Measurements from ENCODE around the gene SHKBP1.

Gene SHKBP1

GRCh38 chr19:40601134-40601974 is 24.7 kb downstream of the SHKBP1 start, which contains the start of gene LTBP4:
LTBP4 (plus strand) TSS chr19:40601369; CDS start chr19:40601388, 19 bp downstream.
- peak; percentile 36 to 54 for DNase-seq

GRCh38 chr19:40603071-40603388 is 26.4 kb downstream of the SHKBP1 start:
- DNase-seq: no peak

- DNase-seq: peak; percentile 98 to 99
Observed at GRCh38 chr19:40603389-40604170, 26.9 kb downstream of the SHKBP1 start.

GRCh38 chr19:40604171-40604646 is 27.5 kb downstream of the SHKBP1 start:
- no peak for DNase-seq

- DNase-seq: no peak
Observed at GRCh38 chr19:40604647-40605215, 28.1 kb downstream of the SHKBP1 start.

GRCh38 chr19:40605216-40605971 is 28.7 kb downstream of the SHKBP1 start:
- peak; percentile 87 to 90 for DNase-seq

GRCh38 chr19:40607311-40608239 is 30.9 kb downstream of the SHKBP1 start:
- DNase-seq: no peak

- DNase-seq: no peak
Observed at GRCh38 chr19:40608240-40608621, 31.6 kb downstream of the SHKBP1 start.

DNA sequence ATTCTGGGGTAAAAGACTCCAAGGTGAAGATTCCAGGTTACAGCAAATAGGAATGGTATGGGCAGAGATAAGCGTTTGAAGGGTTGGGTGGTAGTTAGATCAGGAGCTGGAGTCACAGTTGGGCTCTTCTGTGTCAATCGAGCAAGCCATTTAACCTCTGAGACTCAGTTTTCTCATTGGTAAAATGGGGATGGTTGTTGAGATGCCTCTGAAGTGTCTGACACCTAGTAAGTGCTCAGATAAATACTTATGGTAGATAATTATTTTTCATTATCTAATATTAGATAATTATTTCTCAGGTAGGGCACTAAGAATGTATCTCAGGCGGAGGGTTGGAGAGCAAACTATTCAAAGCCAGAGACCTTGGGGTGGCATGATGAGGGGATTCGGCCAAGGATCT is 32.3 kb downstream of the SHKBP1 start:
- DNase-seq: no peak

GRCh38 chr19:40609561-40610395 is 33.1 kb downstream of the SHKBP1 start:
- peak; percentile 87 to 88 for DNase-seq

DNA sequence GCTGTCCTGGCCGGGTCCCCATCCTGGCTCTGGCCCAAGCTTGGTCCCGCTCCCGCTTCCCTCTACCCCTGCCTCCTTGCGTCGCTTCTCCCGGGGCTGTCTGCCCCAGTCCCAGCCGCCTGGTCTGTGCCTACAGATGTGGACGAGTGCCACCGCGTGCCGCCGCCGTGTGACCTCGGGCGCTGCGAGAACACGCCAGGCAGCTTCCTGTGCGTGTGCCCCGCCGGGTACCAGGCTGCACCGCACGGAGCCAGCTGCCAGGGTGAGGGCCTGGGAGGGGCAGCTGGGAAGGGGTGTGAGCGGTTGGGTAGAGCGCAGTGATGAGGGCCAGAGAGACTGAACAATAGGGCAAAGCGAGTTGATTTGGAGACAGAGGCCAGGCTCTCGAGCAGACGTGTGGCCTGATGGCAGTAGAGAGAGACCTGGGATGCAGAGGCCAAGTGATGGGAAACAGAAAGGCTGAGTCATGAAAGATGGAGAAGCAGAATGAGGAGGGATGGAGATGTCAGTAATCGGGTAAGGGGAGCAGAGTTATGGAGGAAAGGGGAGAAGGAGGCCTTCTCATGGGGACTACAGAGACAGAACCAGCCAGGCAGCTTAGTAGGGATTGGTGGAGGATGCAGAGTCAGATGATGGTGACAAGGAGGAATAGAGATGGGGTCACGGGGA is 33.9 kb downstream of the SHKBP1 start:
- peak; percentile 74 to 78 for DNase-seq

- DNase-seq: no peak
Observed at GRCh38 chr19:40611096-40611495, 34.4 kb downstream of the SHKBP1 start.

DNA sequence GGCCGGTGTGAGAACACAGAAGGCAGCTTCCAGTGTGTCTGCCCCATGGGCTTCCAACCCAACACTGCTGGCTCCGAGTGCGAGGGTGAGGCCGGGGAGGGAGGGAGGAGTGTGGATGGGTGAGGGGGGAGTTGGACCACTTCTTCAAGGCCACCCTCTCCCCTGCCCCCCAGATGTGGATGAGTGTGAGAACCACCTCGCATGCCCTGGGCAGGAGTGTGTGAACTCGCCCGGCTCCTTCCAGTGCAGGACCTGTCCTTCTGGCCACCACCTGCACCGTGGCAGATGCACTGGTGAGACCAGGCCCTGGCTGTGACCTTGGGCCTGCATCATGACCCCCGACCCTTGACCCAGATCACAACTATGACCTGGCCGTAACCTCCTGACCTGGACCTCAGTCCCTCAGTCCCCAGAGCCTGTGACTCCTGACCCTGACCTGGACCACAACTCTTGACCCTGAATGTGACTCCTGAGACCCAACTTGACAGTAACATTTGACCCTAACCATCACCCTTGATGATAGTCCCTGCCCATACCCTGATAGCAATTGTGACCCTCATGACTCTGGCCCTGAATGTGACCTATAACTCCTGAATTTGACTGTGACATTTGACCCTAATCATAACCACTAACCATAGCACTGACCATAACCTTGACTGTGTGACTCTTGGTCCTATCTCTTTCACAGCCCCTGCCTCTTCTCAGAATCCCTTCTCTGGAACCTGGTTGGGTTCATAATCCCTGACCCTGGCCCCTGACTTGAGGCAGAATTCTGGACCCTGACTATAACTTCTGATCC is 35.4 kb downstream of the SHKBP1 start:
- DNase-seq: no peak

- peak; percentile 74 to 76 for DNase-seq
Observed at GRCh38 chr19:40612831-40613689, 36.4 kb downstream of the SHKBP1 start.

DNA sequence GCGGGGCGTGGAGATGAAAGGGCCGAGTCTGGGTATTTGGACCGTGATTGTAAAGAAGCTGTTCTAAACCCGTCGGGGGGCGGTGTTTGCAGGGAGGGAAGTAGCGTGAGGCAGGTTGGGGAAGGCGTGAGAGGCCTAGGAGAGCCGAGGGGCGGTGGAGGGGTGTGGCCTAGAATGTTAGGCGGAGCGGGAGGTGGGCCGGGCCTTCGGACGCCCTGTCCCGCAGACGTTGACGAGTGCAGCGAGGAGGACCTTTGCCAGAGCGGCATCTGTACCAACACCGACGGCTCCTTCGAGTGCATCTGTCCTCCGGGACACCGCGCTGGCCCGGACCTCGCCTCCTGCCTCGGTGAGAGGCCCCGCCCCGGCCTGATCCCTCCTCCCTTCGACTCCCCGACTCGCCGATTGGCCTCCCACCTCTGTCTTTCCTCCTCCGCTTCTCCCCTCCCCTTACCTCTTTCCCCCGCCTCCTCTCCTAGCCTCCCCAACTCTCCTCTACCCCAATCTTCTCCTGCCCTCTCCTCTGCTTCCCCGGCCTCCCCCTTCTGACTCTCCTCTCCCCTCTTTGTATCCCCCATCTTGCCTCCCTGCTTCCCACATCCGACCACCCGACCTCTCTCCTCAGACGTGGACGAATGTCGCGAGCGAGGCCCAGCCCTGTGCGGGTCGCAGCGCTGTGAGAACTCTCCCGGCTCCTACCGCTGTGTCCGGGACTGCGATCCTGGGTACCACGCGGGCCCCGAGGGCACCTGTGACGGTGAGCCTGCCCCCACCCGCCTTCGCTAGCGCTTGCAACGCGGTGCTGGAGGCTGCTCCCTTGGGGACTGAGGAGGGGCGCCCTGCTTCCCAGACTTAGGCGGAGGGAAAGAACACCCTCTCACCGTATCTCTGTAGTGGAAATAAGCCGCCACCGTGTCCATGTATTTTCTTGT is 37.3 kb downstream of the SHKBP1 start:
- peak; percentile 84 to 87 for DNase-seq

DNA sequence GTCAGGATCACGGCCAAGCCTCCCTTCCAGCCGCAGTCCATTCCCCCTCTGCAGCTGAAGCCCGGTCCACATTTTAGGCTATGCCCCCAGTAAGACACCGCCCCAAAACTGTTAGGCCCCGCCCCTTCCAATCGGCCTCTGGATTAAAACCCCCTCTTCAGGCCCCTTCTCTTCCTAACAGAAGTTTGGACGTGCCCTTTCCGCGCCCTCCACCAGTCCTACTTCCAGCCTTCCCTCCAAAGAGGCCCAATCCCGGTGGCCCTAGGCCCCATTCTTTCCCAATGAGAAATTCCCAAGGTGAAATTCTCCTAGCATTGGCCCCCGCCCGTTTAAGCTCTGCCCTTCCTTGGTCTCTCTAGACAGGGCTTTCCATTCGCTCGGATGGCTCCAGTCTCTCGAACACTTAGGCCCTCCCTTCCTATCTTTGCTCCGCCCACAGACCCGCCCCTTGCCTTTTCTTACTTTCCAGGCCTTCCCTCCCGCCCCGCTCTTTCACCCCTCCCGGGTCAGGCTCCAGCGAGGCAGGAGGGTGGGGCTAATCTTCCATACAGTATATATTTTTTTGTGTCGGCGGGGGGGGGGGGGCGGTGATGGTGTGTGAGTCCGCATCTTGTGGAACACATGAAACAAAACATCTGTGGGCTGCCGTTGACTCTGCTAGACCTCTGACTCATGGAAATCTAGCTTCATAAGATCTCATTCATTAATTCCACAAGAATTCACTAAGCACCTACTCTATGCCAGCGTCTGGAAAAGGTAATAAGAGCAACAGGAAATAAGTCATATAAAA is 38.1 kb downstream of the SHKBP1 start:
- DNase-seq: peak; percentile 72 to 84

Measured in CD4-positive, alpha-beta T cell treated with Interleukin-1 beta for 1 hour (primary cell).